ENCODE measurements around the gene TTC23.

TTC23 gene, protein sequence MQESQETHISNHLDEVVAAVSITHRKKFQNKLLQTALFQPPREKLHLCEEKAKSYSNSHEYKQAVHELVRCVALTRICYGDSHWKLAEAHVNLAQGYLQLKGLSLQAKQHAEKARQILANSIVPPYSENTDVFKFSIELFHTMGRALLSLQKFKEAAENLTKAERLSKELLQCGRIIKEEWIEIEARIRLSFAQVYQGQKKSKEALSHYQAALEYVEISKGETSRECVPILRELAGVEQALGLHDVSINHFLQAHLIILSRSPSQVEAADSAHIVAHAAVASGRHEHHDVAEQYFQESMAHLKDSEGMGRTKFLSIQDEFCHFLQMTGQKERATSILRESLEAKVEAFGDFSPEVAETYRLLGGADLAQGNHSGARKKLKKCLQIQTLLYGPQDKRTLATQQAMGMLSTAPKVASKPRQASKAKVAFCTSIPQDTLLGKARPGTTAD

DNA sequence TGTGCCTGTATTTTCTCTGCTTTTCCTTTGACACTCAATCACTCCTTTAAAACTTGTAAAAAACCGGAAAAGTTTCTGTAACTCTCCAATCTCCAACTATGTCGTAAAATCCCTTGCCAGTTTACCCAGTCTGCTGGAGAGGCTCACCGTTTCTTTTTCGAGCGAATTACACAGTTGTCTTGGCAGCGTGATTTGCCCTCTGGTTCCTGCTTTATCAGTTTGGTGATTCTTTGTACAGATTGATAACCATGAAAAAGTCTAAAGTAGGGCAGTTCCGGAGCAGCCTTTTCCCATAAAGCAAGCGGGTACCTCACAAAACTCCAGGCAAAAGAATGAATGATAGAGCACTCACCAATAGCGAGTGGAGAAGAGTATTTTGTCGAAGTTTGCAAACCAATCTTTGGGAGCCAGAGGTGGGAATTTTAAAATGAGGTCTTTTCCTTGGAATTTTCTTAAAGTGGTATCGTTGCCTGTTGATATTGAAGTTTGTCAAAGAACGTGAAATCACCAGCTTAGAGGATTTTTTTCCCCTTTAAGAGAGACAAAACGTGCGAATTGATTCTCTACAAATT, at the start of gene TTC23:
Gene TTC23, minus strand, starts transcription at position 312 of the 572 bp plus-strand sequence. CDS start 20,869 bp downstream, outside the sequence.
- no peak for DNase-seq

DNA sequence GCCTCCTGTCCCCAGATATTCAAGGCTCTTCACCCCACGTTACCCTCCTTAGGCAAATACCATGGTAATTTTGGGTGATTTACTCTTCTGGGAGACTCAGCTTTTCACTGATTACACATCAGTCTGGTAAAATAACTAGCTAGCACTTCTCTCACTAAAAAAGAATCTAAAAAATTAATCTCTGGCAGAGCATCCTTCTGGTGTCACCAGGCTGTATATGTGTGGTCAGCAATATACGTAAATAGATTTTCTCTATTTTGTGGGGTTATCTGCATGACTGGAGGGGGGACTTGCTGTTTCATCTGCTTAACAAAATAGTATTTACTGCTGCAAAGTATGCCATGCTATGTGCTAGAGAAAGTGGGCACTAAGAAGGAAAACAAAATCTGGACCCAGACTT, 47.0 kb upstream of the TTC23 start:
- no peak for DNase-seq
- in situ Hi-C loops (cut with MboI; ENCODE audit: low pct_unique_long_range_greater_than_20kb, low sequenced_read_pairs), result loop anchor here (25.0 kb wide), 1 partner anchor 441 kb away; the partner anchor contains the start of gene LYSMD4

More for the DNA sequence above, at the start of gene TTC23:
- in situ Hi-C loops (cut with MboI; ENCODE audit: low pct_unique_long_range_greater_than_20kb, low sequenced_read_pairs), result no loop called here

DNA sequence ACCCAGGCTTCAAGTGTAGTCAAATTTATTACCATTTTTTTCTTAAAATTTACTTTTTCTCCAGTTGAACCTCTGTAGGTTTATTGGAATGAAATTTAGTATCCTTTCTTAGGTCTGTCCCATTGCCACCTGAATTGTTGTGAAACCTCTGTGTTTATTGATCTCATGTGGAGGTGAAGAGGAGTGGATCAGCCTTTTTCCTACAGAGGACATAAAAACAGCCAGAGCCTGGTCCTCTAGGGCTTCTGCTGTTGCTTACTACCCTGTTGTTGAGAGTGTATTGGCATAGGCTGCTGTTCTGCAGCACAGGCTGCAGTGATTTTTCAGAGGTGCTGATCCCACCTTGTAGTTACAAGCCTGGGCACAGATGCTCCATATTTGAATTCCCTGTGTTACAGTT, 46.5 kb upstream of the TTC23 start:
- in situ Hi-C loops (cut with MboI; ENCODE audit: low pct_unique_long_range_greater_than_20kb, low sequenced_read_pairs), result loop anchor here (25.0 kb wide), 1 partner anchor 441 kb away; the partner anchor contains the start of gene LYSMD4
- DNase-seq, result no peak

DNA sequence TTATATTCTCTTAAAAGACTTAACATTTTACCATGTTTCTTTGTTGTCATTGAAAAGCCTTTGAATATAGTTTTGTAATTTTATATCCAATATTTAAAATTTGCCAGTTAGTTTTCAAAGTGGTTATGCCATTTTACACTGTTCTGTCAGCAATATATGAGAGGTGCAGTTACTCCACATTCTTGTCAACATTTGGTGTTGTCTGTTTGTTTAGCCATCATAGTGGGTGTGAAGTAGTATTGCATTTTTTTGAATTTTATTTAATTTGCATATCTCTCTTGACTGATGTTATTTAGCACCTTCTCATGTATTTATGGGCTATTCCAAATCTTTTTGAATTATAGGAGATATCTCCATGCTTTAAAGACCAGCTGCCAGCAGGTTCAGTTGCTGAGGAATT, 42.3 kb upstream of the TTC23 start:
- in situ Hi-C loops (cut with MboI; ENCODE audit: low pct_unique_long_range_greater_than_20kb, low sequenced_read_pairs), result loop anchor here (25.0 kb wide), 1 partner anchor 446 kb away; the partner anchor contains the start of gene LYSMD4
- DNase-seq, result no peak

DNA sequence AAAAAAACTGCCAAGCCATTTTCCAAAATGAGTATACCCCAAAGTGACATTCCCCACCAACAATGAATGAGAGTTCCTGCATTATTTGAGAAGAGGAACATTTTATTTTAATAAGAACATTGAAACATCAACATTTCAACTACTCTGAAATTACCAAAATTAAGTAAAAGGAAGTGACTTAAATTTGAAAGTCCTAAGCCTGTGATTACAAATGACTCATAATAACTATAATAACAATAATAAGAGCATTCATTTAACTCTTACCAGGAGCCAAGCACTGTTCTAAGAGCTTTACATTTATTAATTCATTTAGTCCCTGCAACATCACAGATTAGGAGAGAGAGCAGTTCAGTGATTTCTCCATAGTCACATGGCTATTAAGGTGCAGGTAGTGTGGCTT, 34.3 kb upstream of the TTC23 start:
- in situ Hi-C loops (cut with MboI; ENCODE audit: low pct_unique_long_range_greater_than_20kb, low sequenced_read_pairs), result loop anchor here (25.0 kb wide), 1 partner anchor 454 kb away; the partner anchor contains the start of gene LYSMD4
- no peak for DNase-seq

DNA sequence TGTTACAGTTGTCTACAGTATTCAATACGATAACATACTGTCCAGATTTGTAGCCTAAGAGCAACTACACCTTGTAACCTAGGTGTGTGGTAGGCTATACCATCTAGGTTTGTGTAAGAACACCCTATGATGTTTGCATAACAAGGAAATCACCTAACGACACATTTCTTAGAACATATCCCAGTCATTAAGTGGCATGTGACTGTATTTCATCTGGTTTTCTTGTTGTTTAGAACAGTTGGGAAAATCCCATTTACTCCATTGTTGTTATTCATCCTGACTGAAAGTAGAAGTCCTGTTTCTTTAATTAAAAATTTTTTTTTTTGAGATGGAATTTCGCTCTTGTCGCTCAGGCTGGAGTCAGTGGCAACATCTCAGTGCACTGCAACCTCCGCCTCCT, 33.2 kb upstream of the TTC23 start:
- in situ Hi-C loops (cut with MboI; ENCODE audit: low pct_unique_long_range_greater_than_20kb, low sequenced_read_pairs), result loop anchor here (25.0 kb wide), 1 partner anchor 455 kb away; the partner anchor contains the start of gene LYSMD4

DNA sequence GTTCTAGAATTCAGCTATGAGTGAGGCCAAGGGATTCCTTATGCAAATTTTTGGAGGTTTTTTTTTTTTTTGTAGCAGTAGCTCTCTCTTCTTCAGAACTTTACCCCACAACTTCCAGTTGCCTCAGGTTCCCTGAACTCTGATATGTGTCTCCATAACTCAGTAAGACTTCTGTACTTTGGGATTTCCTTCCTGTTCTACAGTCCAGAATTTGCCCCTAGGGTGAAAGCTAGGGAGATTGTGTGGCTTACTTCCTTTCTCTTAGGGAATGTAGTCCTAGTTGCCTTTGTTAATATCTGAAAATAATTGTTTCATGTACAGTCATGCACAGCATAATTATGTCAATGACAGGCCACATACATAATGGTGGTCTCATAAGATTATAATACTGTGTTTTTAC, 32.7 kb upstream of the TTC23 start:
- DNase-seq, result no peak
- in situ Hi-C loops (cut with MboI; ENCODE audit: low pct_unique_long_range_greater_than_20kb, low sequenced_read_pairs), result loop anchor here (25.0 kb wide), 1 partner anchor 455 kb away; the partner anchor contains the start of gene LYSMD4

More for the DNA sequence above, 33.2 kb upstream of the TTC23 start:
- DNase-seq, result no peak

DNA sequence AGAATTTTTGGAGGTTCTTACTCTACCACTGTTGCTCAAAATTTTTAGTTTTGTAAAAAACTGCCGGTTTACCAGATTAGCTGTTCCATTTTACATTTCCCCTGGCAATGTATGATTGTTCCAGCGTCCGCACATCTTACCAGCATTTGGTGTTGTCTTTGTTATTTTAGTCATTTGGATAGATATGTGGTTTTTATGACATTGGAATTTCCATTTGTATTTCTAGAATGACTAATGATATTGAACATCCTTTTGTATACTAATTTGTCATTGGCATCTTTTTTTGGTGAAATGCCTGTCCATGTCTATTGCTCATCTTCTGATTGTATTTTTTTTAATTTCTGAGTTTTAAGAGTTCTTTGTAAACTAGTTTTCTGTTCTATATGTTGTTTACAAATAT, 30.4 kb upstream of the TTC23 start:
- in situ Hi-C loops (cut with MboI; ENCODE audit: low pct_unique_long_range_greater_than_20kb, low sequenced_read_pairs), result loop anchor here (25.0 kb wide), 1 partner anchor 457 kb away; the partner anchor contains the start of gene LYSMD4
- DNase-seq, result no peak

DNA sequence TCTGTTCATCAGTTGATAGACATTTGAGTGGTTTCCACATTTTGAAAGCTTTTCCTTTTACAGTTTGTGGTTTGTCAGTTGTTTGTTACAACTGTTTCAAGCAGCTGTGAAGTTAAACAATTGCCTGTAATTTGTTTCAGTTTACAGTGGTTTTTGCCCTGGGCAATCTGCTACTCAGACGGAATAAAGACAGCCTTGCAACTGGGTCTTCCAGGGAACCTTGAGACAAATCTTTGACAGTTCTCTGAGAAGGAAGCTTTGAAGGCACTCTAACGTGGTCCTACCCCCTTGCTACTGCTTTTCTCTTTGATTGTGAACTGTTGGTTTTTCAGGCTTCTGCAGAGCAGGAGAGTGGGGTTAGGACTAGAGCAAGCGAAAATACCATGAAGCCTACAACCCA, 29.9 kb upstream of the TTC23 start:
- no peak for DNase-seq
- in situ Hi-C loops (cut with MboI; ENCODE audit: low pct_unique_long_range_greater_than_20kb, low sequenced_read_pairs), result loop anchor here (25.0 kb wide), 1 partner anchor 458 kb away; the partner anchor contains the start of gene LYSMD4

DNA sequence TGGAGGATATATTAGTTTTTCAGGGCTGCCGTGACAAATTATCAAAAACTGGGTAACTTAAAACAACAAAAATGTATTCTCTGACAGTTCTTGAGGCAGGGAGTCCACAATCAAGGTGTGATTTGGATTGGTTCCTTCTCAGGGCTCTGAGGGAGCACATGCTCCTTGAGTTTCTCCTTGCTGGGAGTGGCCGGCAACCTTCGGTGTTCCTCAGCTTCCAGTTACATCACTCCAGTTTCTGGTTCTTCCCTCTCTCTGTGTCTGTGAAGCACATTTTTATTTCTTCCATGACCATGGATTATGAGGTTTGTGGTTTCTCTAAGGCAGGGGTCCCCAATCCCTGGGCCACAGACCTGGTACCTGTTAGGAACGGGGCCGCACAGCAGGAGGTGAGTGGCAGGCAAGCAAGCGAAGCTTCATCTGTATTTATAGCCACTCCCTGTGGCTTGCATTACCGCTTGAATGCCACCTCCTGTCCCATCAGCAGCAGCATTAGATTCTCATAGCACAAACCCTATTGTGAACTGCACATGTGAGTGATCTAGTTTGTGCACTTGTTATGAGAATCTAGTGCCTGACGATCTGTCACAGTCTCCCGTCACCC, 26.2 kb upstream of the TTC23 start:
- in situ Hi-C loops (cut with MboI; ENCODE audit: low pct_unique_long_range_greater_than_20kb, low sequenced_read_pairs), result loop anchor here (25.0 kb wide), 1 partner anchor 462 kb away; the partner anchor contains the start of gene LYSMD4
- no peak for DNase-seq

DNA sequence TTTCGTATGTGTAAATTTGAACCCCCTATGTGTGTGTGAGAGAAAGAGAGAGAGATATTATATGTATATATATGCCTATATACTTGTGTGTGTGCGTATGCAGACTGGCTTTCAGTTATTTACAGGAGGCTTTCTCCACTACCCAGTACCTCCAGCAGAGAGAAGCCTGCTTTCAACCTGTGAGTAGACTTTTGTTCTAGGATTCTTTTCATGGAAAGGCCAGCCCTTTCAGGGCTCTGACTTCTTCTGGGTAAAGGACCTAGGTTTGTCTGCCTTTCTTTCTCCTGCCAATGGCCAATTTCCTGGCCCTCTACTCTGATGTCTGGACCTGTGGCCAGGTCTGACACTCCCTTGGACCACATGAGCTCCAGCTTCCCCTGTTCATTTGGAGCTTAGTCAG, 25.7 kb upstream of the TTC23 start:
- no peak for DNase-seq
- in situ Hi-C loops (cut with MboI; ENCODE audit: low pct_unique_long_range_greater_than_20kb, low sequenced_read_pairs), result loop anchor here (25.0 kb wide), 1 partner anchor 462 kb away; the partner anchor contains the start of gene LYSMD4

DNA sequence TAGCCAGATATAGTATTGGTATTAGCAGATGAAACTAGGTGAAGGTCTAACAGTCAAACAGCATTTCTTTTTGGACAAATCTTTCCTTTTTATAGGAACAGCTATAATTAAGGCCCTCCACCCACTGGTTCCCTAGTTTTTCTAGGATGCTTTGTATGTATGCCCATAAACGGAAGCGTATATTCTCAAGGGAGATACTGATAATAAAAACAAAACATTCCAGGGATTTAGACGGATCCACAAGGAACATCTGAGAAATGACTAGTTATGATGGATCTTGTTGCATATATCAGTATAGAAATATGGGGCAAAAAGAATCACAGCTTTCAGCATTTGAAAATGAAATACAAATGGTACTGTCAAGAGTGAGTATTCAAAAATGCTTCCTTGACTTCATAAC, 24.4 kb upstream of the TTC23 start:
- in situ Hi-C loops (cut with MboI; ENCODE audit: low pct_unique_long_range_greater_than_20kb, low sequenced_read_pairs), result no loop called here
- no peak for DNase-seq

DNA sequence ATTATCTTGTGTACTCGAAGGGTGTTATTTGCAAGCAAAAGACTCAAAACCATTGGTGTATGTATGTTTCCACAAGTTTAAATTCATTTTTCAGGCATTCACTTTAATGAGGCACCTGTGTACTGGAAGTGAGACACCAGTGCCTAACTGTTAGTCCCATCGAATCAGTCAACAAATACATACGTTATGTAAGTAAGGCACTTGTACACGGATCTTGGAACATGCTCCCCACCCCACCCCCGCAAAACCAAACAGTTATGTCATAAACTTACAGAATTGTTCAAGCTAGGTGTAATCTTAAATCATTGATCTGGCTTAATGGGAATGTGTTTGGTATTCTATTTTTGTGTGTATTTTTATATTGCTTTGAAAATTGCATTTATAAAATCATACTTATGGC, 19.1 kb upstream of the TTC23 start:
- in situ Hi-C loops (cut with MboI; ENCODE audit: low pct_unique_long_range_greater_than_20kb, low sequenced_read_pairs), result no loop called here
- no peak for DNase-seq

DNA sequence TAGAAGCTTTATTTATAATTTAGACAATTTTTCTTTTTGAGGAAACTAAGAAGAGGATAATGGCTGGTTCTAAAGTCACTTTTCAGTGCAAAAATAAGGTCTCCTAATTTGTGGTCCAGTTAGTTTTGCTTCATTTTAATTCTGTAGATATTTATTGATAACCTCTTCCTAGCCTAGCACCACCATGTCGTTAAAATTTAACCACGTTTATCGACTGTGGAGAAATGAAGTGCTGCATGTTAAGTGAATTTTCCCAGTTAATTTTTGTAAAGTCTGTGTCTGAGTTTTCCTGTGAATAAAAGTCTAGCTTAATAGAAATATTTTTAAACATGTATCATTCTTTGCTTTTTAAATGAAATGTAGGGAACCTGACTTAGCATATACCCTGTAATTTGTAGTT, 18.6 kb upstream of the TTC23 start:
- in situ Hi-C loops (cut with MboI; ENCODE audit: low pct_unique_long_range_greater_than_20kb, low sequenced_read_pairs), result no loop called here
- DNase-seq, result no peak

DNA sequence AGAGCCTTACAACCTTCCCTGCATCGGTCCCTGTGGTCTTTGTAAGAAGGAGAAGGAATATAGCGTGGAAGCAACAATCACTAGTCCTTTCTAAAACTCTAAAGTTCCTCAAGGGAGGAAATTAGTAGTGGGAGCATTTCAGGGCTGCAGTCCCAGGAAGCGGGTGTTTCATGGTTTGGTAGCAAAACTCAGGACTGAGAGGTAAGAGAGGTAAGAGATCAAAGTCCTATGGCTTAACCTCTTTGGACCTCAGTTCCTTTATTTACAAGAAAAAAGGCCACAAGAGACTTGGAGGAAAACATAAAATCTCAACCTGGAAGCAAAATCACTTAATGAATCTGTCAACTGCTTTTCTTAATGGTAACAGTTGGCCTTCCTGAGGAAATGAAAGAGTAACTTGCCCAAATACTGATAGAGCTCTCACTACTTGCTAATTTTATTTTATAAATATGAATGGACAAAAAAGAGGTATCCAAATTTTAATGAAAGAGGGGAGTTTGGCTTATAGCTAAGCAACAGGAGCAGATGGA, 16.2 kb upstream of the TTC23 start:
- no peak for DNase-seq
- in situ Hi-C loops (cut with MboI; ENCODE audit: low pct_unique_long_range_greater_than_20kb, low sequenced_read_pairs), result no loop called here

DNA sequence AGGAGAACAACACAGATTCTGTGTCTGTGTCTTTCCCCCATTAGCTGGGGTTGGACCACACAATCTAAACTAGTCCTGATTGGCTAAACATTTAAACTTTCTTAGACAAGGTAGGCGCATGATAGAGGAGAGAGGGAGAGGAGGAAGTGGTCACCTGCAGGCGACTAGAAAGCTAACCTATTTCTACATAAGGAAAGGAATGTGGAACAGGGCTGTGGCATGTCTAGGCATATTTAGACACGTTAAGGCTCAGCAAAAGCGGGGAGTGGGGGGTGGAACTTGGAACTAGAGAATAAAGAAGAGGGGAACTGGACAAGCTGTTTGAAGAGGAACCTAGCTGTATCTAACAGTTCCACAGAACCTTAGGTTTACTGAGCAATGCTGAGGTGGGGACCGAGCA, 14.7 kb upstream of the TTC23 start:
- in situ Hi-C loops (cut with MboI; ENCODE audit: low pct_unique_long_range_greater_than_20kb, low sequenced_read_pairs), result no loop called here
- peak; percentile 61 for DNase-seq

DNA sequence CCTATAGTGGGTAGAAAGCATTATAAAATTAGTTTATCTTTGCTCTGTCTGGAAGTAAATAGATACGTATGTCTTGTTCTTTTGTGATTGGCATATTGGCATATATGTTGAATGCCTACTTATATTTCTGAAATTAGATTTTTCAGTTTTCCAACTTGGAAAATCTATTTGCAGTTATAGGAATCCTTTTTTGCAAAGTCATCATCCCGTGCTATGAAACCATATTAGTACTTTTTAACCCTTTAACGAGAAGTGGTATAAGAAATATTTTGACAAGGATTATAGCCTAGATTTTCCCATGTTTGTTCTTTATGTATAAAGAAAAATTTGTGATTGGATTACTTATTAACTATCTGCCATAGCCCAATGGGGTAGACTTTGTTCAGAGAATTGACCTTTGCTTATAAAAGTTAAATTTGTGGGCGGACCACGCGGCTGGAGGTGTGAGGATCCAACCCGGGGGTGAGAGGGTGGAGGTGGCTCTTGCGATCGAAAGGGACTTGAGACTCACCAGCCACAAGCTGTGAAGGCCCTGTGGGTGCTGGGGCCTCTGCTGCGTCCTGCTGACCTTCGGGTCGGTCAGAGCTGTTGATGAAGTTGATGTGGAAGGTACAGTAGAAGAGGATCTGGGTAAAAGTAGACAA, 7.8 kb upstream of the TTC23 start:
- in situ Hi-C loops (cut with MboI; ENCODE audit: low pct_unique_long_range_greater_than_20kb, low sequenced_read_pairs), result no loop called here
- DNase-seq, result no peak

DNA sequence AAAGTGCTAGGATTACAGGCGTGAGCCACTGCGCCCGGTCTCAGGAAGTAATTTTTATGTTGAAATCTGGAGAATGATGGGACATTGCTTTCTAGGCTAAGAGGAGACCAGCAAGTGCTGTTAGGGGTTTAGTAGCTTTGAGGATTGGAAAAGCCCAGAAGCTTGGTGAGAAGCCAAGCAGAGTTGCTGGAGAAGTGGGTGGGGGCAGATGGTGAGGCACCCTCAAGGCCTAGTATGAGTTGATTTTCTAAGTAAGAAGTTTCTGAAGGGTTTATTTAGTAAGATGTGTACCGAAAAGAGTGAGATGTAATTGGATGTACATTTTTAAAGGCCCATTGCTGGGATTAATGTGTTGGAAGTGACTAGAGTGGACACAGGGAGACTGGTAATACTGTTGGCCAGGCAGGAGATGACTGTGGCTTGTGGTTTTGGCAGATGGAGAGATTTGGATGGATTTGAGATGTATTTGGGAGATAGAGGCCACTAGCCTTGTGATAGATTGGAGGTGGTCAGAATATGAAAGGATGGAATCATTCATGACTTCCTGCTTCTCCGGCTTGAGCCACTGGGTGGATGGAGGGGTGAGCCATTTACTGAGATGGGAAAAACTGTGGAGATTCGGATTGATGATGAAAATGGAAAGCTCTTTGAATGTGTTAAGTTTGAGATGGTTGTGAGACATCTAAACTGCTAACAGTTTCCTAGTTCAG, 4.2 kb upstream of the TTC23 start:
- no peak for DNase-seq
- in situ Hi-C loops (cut with MboI; ENCODE audit: low pct_unique_long_range_greater_than_20kb, low sequenced_read_pairs), result no loop called here

All from KBM-7 (cell line).